ENCODE results near the gene CPSF3. TPM values are rescaled to one million over a fixed set of nuclear protein-coding genes. Genes with fewer than 3 reads are reported as not detected.
A peak's percentile ranks its signal among the peaks of the same experiment; 100 is the strongest.
"Not testable (repeated sequence)": the region's sequence is repeated elsewhere in the genome, so short reads cannot be mapped to it uniquely, and the experiment has no call there.

Gene CPSF3
- total and polyA plus RNA-seq, 4 experiments from 2014 or later: 20.9 to 33.7 (median 25.1) TPM

- Mint-ChIP-seq H3K4me3 (no peak overlapping the region), H3K4me1 (peaks cover 0 to 7% (median 3%) of the 10 kb centered on the region in 4 donors), H3K27ac (peak overlapping the region in 5 of 7 donors; percentile 10 to 81 (median 52)), H3K9me3 (no peaks in the 10 kb centered on the region), H3K36me3 (peaks cover 58 to 81% of the 10 kb centered on the region in 2 donors), H3K27me3 (no peaks in the 10 kb centered on the region)
- no peaks in the 10 kb centered on the region for H3K27me3 ChIP-seq (ENCODE audit: insufficient read depth, low read length)
- no peaks in the 10 kb centered on the region for H3K9me3 ChIP-seq (ENCODE audit: control insufficient read depth in 1 of 2, low read length in 2 of 2)
- H3K4me3 ChIP-seq (ENCODE audit: low read length in 2 of 2): no peak overlapping the region
- CTCF ChIA-PET (ENCODE audit: partially characterized antibody): interaction anchor here (1.2 kb wide), 1 partner anchor 38 kb away, joined by 3 read pairs; no protein-coding TSS in a partner anchor
- no peak for DNase-seq
- H3K27ac ChIP-seq (ENCODE audit: low read depth, low read length): no peak overlapping the region
- POLR2A ChIA-PET (ENCODE audit: partially characterized antibody): no interaction called here
- peaks cover 4% of the 10 kb centered on the region for H3K4me1 ChIP-seq (ENCODE audit: insufficient read depth, low read length)
- peaks cover 80% of the 10 kb centered on the region for H3K36me3 ChIP-seq (ENCODE audit: insufficient read depth, low read length)
- intact Hi-C loops (cut with micrococcal nuclease): no loop called here
Observed at GRCh38 chr2:9493478-9493877, 70.0 kb downstream of the CPSF3 start.

- no peak overlapping the region for H3K4me3 ChIP-seq (ENCODE audit: low read length in 2 of 2)
- H3K9me3 ChIP-seq (ENCODE audit: control insufficient read depth in 1 of 2, low read length in 2 of 2): no peaks in the 10 kb centered on the region
- Mint-ChIP-seq H3K27ac (peak overlapping the region in 6 of 7 donors; percentile 10 to 80 (median 60)), H3K4me3 (no peak overlapping the region), H3K9me3 (no peaks in the 10 kb centered on the region), H3K36me3 (peaks cover 52 to 78% of the 10 kb centered on the region in 2 donors), H3K4me1 (peaks cover 0 to 7% (median 2%) of the 10 kb centered on the region in 4 donors), H3K27me3 (no peaks in the 10 kb centered on the region)
- DNase-seq: no peak
- ChIA-PET POLR2A (ENCODE audit: partially characterized antibody) (no interaction called here), CTCF (ENCODE audit: partially characterized antibody) (no interaction called here)
- peaks cover 74% of the 10 kb centered on the region for H3K36me3 ChIP-seq (ENCODE audit: insufficient read depth, low read length)
- intact Hi-C loops (cut with micrococcal nuclease): no loop called here
- H3K27ac ChIP-seq (ENCODE audit: low read depth, low read length): no peak overlapping the region
- no peaks in the 10 kb centered on the region for H3K27me3 ChIP-seq (ENCODE audit: insufficient read depth, low read length)
- peaks cover 4% of the 10 kb centered on the region for H3K4me1 ChIP-seq (ENCODE audit: insufficient read depth, low read length)
Observed at GRCh38 chr2:9494081-9494480, 70.6 kb downstream of the CPSF3 start.

- peaks cover 54 to 72% of the 10 kb centered on the region in 2 donors for H3K36me3 Mint-ChIP-seq
- CTCF ChIA-PET (ENCODE audit: partially characterized antibody): interaction anchor here (1.0 kb wide), 1 partner anchor 302 kb away, joined by 3 read pairs; no protein-coding TSS in a partner anchor
- H3K27me3 ChIP-seq (ENCODE audit: insufficient read depth, low read length): no peaks in the 10 kb centered on the region
- H3K4me3 Mint-ChIP-seq: no peak overlapping the region
- no peaks in the 10 kb centered on the region for H3K9me3 Mint-ChIP-seq
- H3K27ac ChIP-seq (ENCODE audit: low read depth, low read length): no peak overlapping the region
- intact Hi-C loops (cut with micrococcal nuclease): no loop called here
- H3K27ac Mint-ChIP-seq: peak overlapping the region in 6 of 7 donors; percentile 25 to 61 (median 53)
- no peak for DNase-seq
- H3K36me3 ChIP-seq (ENCODE audit: insufficient read depth, low read length): peaks cover 57% of the 10 kb centered on the region
- no peak overlapping the region for H3K4me3 ChIP-seq (ENCODE audit: low read length in 2 of 2)
- H3K27me3 Mint-ChIP-seq: no peaks in the 10 kb centered on the region
- H3K4me1 ChIP-seq (ENCODE audit: insufficient read depth, low read length): no peaks in the 10 kb centered on the region
- peaks cover 1 to 7% (median 4%) of the 10 kb centered on the region in 4 donors for H3K4me1 Mint-ChIP-seq
- POLR2A ChIA-PET (ENCODE audit: partially characterized antibody): no interaction called here
- no peaks in the 10 kb centered on the region for H3K9me3 ChIP-seq (ENCODE audit: control insufficient read depth in 1 of 2, low read length in 2 of 2)
Observed at GRCh38 chr2:9497017-9497416, 73.6 kb downstream of the CPSF3 start.

GRCh38 chr2:9498210-9498609, 74.8 kb downstream of the CPSF3 start:
- Histone ChIP-seq H3K27me3 (ENCODE audit: insufficient read depth, low read length) (no peaks in the 10 kb centered on the region), H3K27ac (ENCODE audit: low read depth, low read length) (no peak overlapping the region), H3K9me3 (ENCODE audit: control insufficient read depth in 1 of 2, low read length in 2 of 2) (no peaks in the 10 kb centered on the region), H3K4me3 (ENCODE audit: low read length in 2 of 2) (no peak overlapping the region), H3K36me3 (ENCODE audit: insufficient read depth, low read length) (peaks cover 52% of the 10 kb centered on the region), H3K4me1 (ENCODE audit: insufficient read depth, low read length) (no peaks in the 10 kb centered on the region)
- Mint-ChIP-seq H3K36me3 (peaks cover 52 to 73% of the 10 kb centered on the region in 2 donors), H3K9me3 (no peaks in the 10 kb centered on the region), H3K27ac (peak overlapping the region in 4 of 7 donors; percentile 4 to 53 (median 26)), H3K4me1 (peaks cover 1 to 7% (median 5%) of the 10 kb centered on the region in 4 donors), H3K4me3 (no peak overlapping the region), H3K27me3 (no peaks in the 10 kb centered on the region)
- DNase-seq: no peak
- CTCF ChIA-PET (ENCODE audit: partially characterized antibody): no interaction called here
- POLR2A ChIA-PET (ENCODE audit: partially characterized antibody): no interaction called here
- intact Hi-C loops (cut with micrococcal nuclease): no loop called here

- intact Hi-C loops (cut with micrococcal nuclease): no loop called here
- H3K27ac ChIP-seq (ENCODE audit: low read depth, low read length): no peak overlapping the region
- Mint-ChIP-seq H3K36me3 (peaks cover 45 to 67% of the 10 kb centered on the region in 2 donors), H3K9me3 (no peaks in the 10 kb centered on the region), H3K4me3 (no peak overlapping the region), H3K27me3 (no peaks in the 10 kb centered on the region), H3K4me1 (peaks cover 0 to 5% (median 3%) of the 10 kb centered on the region in 4 donors), H3K27ac (peak overlapping the region in 5 of 7 donors; percentile 7 to 54 (median 20))
- ChIA-PET POLR2A (ENCODE audit: partially characterized antibody) (no interaction called here), CTCF (ENCODE audit: partially characterized antibody) (no interaction called here)
- DNase-seq: no peak
- no peaks in the 10 kb centered on the region for H3K9me3 ChIP-seq (ENCODE audit: control insufficient read depth in 1 of 2, low read length in 2 of 2)
- H3K4me3 ChIP-seq (ENCODE audit: low read length in 2 of 2): no peak overlapping the region
- no peaks in the 10 kb centered on the region for H3K4me1 ChIP-seq (ENCODE audit: insufficient read depth, low read length)
- peaks cover 16% of the 10 kb centered on the region for H3K36me3 ChIP-seq (ENCODE audit: insufficient read depth, low read length)
- H3K27me3 ChIP-seq (ENCODE audit: insufficient read depth, low read length): no peaks in the 10 kb centered on the region
Observed at GRCh38 chr2:9508931-9509330, 85.5 kb downstream of the CPSF3 start.

GRCh38 chr2:9513946-9514345, 90.5 kb downstream of the CPSF3 start:
- intact Hi-C loops (cut with micrococcal nuclease); H3K4me1 Mint-ChIP-seq; H3K27me3 ChIP-seq (ENCODE audit: insufficient read depth, low read length); H3K27ac ChIP-seq (ENCODE audit: low read depth, low read length); H3K4me3 ChIP-seq (ENCODE audit: low read length in 2 of 2); H3K4me1 ChIP-seq (ENCODE audit: insufficient read depth, low read length); DNase-seq; H3K9me3 Mint-ChIP-seq; H3K9me3 ChIP-seq (ENCODE audit: control insufficient read depth in 1 of 2, low read length in 2 of 2); H3K4me3 Mint-ChIP-seq; POLR2A ChIA-PET (ENCODE audit: partially characterized antibody); CTCF ChIA-PET (ENCODE audit: partially characterized antibody); H3K27me3 Mint-ChIP-seq; H3K27ac Mint-ChIP-seq: not testable (repeated sequence)
- H3K36me3 Mint-ChIP-seq: peaks cover 41 to 51% of the 10 kb centered on the region in 2 donors
- H3K36me3 ChIP-seq (ENCODE audit: insufficient read depth, low read length): peaks cover 19% of the 10 kb centered on the region

- CTCF ChIA-PET (ENCODE audit: partially characterized antibody): interaction anchor here (0.9 kb wide), 1 partner anchor 14 kb away, joined by 3 read pairs; no protein-coding TSS in a partner anchor
- no peaks in the 10 kb centered on the region for H3K4me1 ChIP-seq (ENCODE audit: insufficient read depth, low read length)
- Mint-ChIP-seq H3K4me3 (no peak overlapping the region), H3K4me1 (peaks cover 0 to 1% (median 0%) of the 10 kb centered on the region in 4 donors), H3K27ac (peak overlapping the region in 4 of 7 donors; percentile 22 to 62 (median 54)), H3K27me3 (no peaks in the 10 kb centered on the region), H3K36me3 (peaks cover 58 to 62% of the 10 kb centered on the region in 2 donors), H3K9me3 (peaks cover 0 to 2% (median 0%) of the 10 kb centered on the region in 8 donors)
- H3K27ac ChIP-seq (ENCODE audit: low read depth, low read length): no peak overlapping the region
- H3K9me3 ChIP-seq (ENCODE audit: control insufficient read depth in 1 of 2, low read length in 2 of 2): no peaks in the 10 kb centered on the region
- peaks cover 35% of the 10 kb centered on the region for H3K36me3 ChIP-seq (ENCODE audit: insufficient read depth, low read length)
- H3K27me3 ChIP-seq (ENCODE audit: insufficient read depth, low read length): no peaks in the 10 kb centered on the region
- intact Hi-C loops (cut with micrococcal nuclease): no loop called here
- H3K4me3 ChIP-seq (ENCODE audit: low read length in 2 of 2): no peak overlapping the region
- DNase-seq: no peak
- POLR2A ChIA-PET (ENCODE audit: partially characterized antibody): interaction anchor here (1.7 kb wide), 1 partner anchor 38 kb away, joined by 3 read pairs; the partner anchor contains the start of gene ADAM17
Observed at GRCh38 chr2:9517118-9517782, 93.8 kb downstream of the CPSF3 start.
